Subcutaneous adipose tissue (tissue), 4 donors: Measurements from ENCODE around the gene KCTD13. TPM values are rescaled to one million over a fixed set of nuclear protein-coding genes. Genes with fewer than 3 reads are reported as not detected.

Source experiments
- total RNA-seq, 4 donors: library from RNA; depleted of rRNA; stranded (reverse); fragments of >200 nt; gene quantifications; one replicate each; pipeline ENCODE4 v1.1.0, GENCODE V29; 2016
- TF ChIP-seq, protein P1 (sequence below): fragments of 450-650 bp; IDR thresholded peaks from one replicate; pipeline ENCODE4 v1.5.1; 2016; ENCODE audit warnings: low read depth, mild to moderate bottlenecking, control low read depth, antibody characterized with exemption, moderate library complexity

The KCTD13 gene, protein sequence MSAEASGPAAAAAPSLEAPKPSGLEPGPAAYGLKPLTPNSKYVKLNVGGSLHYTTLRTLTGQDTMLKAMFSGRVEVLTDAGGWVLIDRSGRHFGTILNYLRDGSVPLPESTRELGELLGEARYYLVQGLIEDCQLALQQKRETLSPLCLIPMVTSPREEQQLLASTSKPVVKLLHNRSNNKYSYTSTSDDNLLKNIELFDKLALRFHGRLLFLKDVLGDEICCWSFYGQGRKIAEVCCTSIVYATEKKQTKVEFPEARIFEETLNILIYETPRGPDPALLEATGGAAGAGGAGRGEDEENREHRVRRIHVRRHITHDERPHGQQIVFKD
- 10 to 100 TPM in 3 of 4 donors, 1 to 10 TPM in 1; 5.4 to 26.2 (median 23.3) TPM for total RNA-seq

DNA sequence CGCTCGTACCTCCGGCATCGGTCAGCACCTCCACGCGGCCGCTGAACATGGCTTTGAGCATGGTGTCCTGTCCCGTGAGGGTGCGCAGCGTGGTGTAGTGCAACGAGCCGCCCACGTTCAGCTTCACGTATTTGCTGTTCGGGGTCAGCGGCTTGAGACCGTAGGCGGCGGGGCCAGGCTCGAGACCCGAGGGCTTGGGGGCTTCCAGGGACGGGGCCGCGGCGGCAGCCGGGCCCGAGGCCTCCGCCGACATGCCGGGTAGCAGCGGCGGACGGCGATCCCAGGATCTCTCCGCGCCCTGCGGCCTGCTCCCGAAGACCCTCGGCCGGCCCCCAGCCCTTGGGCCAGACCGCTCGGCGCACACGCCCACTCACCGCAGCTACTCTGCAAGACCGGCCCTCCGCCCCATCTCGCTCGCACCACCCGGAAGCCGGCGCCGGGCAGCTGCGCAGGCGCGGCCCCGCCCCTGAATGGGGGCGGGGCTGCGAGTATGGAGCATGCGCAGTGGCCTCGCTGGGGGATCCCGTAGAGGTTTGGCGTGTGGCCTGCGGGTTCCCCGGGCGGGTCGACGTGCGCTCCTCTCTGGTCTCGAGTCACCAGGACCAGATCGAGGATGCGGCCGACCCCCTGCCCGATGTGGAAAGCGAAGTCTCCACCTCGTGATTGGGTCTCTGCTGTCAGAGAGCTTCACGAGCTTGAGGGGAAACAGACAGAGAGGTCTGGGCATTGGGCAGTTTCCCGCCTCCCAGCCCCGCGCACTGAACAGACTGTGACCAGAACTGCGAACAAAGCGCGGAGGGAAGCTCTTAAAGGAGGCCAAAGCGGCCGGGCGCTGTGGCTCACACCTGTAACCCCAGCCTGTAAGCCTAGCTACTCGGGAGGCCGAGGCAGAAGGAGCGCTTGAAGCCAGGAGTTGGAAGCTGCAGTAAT is at the start of gene KCTD13:
KCTD13 (minus strand) TSS at position 446 of the 930 bp plus-strand sequence; CDS start at position 253, 193 bp downstream.
- TF ChIP-seq, protein P1, sequence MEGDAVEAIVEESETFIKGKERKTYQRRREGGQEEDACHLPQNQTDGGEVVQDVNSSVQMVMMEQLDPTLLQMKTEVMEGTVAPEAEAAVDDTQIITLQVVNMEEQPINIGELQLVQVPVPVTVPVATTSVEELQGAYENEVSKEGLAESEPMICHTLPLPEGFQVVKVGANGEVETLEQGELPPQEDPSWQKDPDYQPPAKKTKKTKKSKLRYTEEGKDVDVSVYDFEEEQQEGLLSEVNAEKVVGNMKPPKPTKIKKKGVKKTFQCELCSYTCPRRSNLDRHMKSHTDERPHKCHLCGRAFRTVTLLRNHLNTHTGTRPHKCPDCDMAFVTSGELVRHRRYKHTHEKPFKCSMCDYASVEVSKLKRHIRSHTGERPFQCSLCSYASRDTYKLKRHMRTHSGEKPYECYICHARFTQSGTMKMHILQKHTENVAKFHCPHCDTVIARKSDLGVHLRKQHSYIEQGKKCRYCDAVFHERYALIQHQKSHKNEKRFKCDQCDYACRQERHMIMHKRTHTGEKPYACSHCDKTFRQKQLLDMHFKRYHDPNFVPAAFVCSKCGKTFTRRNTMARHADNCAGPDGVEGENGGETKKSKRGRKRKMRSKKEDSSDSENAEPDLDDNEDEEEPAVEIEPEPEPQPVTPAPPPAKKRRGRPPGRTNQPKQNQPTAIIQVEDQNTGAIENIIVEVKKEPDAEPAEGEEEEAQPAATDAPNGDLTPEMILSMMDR = no peak

DNA sequence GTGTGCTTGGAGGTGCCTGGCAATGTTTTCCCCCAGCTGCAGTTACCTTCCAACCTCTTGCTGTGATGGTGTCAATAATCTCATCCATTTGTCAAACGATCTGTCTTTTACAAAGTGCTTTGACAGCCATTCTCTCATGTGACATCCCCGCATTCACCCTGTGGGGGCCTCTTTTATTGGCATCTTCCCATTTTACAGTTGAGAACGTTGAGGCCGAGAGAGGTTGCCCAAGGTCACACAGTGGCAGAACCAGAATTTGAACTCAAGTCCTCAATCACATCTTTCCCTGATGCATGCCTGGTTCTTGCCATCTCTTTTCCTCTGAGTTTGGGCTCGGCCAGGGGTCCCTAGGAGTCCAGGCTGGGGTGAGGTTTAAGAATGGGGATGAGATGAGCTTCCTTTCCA is 49.1 kb upstream of the KCTD13 start:
- TF ChIP-seq, protein P1 = no peak

DNA sequence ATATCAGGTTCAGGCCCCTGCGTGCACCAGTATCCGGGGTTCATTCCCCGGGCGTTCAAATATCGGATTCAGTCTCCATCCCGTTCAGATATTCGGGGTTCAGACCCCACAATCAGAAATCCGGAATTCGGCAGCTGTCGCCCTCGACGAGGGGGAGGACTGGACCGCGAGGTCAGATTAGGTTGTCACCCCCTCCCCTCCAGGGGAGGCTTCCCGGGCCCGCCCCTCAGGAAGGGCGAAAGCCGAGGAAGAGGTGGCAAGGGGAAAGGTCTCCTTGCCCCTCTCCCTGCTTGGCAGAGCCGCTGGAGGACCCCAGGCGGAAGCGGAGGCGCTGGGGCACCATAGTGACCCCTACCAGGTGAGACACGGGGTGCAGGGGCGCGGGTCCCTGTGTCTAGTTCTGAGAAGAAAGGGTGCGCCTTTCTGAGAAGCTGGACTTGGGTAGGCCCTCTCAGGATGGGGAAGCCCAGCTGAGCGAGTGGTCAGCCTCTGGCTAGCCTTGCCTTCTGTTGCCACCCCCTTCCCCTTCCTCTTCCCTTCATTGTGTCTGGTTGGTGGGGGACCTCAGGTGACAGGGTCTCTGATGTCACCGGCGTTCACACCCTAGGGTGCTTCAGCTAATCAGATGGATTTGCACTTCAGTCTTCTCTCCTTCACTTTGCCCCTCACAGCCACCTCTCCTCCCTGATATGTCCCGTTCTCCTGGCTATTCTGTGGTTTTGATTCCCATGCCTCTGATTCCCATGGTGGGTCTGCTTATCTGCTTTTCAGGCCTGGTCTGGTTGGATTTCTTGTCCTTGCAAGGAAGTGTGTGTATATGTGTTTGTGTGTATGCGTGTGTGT is 48.5 kb upstream of the KCTD13 start:
- TF ChIP-seq, protein P1 = no peak

DNA sequence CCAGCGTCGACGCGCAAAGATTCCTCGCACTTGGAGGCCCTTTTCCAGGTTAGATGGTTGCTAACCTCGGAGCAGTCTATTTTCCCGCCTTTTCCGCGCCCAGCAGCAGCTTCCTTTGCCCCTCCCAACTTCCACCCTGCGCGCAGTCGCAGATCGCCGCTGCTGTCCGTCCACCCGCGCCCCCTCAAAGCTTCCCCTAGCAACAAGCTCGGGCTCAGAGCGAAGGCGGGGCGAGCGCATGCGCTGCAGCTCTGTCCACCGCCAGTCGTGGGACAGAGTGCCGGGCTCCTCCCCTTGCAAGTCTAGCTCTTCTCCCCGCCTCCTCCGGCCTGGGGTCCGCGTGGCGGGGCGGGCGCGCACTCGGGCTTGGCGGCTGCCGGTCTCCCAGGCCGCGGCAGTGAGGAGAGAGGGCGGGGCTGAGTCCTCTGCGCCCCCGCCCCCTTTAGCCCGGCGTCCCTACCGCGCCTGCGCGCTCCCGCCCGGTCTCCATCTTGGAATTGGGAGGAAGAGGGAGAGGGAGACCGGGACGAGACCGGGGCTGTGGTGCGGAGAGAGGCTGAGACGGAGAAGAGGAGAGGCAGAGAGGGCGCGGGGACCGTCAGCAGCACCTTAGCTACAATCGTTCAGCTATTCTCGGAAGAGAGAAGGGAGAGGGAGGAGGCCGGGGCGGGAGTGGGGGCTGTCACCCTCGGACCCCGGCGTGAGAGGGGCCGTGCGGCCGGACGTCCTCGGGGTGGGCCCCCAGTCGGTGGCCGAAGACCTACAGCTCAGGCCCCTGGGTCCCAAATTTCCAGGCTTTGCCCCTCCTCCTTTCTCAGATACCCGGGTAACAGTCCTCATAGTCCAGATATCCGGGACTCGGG is 47.6 kb upstream of the KCTD13 start, which contains the start of gene TAOK2:
TAOK2 (plus strand) TSS at position 485 of the 863 bp plus-strand sequence. CDS start 3,905 bp downstream, outside the sequence.
- TF ChIP-seq, protein P1 = no peak

DNA sequence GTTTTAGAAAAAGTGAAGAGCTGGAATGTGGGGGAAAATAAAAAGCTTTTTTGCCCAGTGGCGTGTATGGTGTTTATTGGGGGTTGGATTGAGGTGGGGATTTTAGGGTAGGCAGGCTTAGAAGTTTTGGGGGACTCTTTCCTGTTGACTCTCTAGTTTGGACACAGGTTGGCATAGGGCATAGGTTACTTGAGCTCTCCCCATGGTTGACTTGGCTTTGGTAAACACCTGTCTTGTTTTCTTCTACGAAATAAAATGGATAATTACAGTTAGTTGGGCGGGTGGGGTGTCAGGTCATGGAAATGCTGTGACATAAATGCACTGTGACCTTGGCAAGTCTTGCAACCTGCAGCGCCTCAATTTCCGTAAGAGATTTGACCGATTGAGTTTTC is 47.0 kb upstream of the KCTD13 start:
- TF ChIP-seq, protein P1 = no peak

DNA sequence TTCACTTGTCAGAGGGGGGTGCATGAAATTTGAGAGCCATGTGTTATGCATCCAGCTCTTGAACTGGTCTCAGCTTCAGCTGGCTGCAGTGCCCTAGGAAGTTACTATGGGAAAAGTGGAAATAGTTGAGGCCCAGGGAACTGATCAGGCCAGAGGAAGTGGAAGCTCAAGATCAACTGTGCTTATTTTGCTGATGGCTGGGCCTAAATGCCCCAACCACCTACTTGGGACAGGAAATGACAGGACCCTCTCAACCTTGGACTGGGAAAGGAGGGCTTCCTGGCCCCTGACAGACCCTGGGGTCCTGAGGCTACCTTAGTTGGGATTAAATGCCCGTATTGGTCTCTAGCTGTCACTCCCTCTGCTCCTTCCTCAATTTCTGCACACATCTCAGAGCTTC is 46.5 kb upstream of the KCTD13 start:
- TF ChIP-seq, protein P1 = no peak
